ENCODE measurements around the gene PPP5C.

GRCh38 chr19:46384396-46384795 is 37.5 kb downstream of the PPP5C start:
- TF ChIP-seq CTCF (IDR thresholded peaks at IDR 0.05) (no peak), POLR2A (IDR thresholded peaks at IDR 0.05) (no peak)

All from uterus (tissue), 2 donors.